ENCODE data around the gene NCKAP1.
"Not testable (repeated sequence)": the region's sequence is repeated elsewhere in the genome, so short reads cannot be mapped to it uniquely, and the experiment has no call there.

Gene NCKAP1

DNA sequence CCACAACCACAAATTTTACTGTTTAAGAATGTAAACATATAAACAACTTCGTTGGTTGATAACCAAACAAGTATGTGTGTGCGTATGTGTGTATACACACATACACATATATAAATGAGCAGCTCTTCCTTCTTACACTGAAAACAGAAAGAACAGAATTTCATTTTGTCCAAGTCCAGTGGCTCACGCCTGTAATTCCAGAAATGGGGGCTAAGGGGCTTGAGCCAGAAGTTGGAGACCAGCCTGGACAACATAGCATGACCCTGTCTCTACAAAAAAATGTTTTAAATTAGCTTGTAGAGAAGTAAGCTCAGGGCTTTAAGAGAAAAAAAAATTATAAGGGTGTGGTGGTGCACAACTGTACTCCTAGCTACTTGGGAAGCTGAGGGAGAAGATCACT lies 12.3 kb downstream of the NCKAP1 start:
- 94 to 97% methylated on average over 1 to 3 of the region's 3 CpGs for WGBS, 2 experiments
- Histone ChIP-seq H3K9me3 (ENCODE audit: control insufficient read depth, low read length) (no peaks in the 10 kb centered on the region), H3K27me3 (ENCODE audit: control insufficient read depth, insufficient read depth, low read length, poor library complexity, severe bottlenecking) (no peaks in the 10 kb centered on the region), H3K4me1 (ENCODE audit: control insufficient read depth, insufficient read depth, low read length) (no peaks in the 10 kb centered on the region), H3K27ac (ENCODE audit: insufficient read depth, low read depth, low read length, poor library complexity, severe bottlenecking) (no peak overlapping the region), H3K4me3 (ENCODE audit: insufficient read depth, low read depth, low read length) (no peak overlapping the region), H3K36me3 (ENCODE audit: control insufficient read depth, insufficient read depth, low read length) (peaks cover 10% of the 10 kb centered on the region)

DNA sequence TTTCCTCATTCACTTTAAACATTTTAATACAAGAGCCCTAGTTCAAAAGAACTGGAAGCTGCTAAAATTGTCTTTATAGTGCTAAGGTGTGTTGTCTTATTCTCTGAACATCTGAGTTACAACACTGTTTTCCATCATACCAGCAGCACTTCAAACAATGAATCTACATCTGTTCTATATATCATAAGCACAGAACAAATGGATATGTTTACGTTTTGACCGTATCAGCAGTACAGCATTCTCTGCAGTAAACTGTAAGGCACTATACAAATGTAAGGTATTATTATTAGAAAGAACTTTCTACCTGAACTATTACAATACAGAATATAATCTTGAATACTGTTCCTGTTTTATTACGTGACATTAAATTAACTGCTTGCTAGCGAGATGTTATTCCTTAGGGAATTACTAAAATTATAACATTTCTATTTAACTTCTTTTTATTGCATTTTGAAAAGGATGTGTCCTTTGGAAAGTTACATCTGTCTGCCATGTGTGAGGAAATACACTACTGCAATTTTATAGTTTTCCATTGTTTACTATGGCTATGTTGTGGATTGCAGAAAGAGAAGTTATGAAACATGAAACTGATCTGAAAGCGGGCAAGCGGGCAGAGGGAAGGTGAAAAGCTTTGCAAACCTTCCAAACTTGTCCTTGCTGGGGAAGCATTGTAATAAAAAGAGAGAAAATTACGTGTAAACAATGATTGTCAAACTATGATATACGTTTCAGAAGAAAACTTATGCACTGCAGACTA lies 13.7 kb downstream of the NCKAP1 start:
- H3K9me3 ChIP-seq (ENCODE audit: control insufficient read depth, low read length), result no peaks in the 10 kb centered on the region
- H3K4me1 ChIP-seq (ENCODE audit: control insufficient read depth, insufficient read depth, low read length), result no peaks in the 10 kb centered on the region
- H3K27ac ChIP-seq (ENCODE audit: insufficient read depth, low read depth, low read length, poor library complexity, severe bottlenecking), result no peak overlapping the region
- H3K4me3 ChIP-seq (ENCODE audit: insufficient read depth, low read depth, low read length), result no peak overlapping the region
- peaks cover 11% of the 10 kb centered on the region for H3K36me3 ChIP-seq (ENCODE audit: control insufficient read depth, insufficient read depth, low read length)
- 92 to 99% methylated on average over 4 to 5 of the region's 8 CpGs for WGBS, 2 experiments
- no peaks in the 10 kb centered on the region for H3K27me3 ChIP-seq (ENCODE audit: control insufficient read depth, insufficient read depth, low read length, poor library complexity, severe bottlenecking)

DNA sequence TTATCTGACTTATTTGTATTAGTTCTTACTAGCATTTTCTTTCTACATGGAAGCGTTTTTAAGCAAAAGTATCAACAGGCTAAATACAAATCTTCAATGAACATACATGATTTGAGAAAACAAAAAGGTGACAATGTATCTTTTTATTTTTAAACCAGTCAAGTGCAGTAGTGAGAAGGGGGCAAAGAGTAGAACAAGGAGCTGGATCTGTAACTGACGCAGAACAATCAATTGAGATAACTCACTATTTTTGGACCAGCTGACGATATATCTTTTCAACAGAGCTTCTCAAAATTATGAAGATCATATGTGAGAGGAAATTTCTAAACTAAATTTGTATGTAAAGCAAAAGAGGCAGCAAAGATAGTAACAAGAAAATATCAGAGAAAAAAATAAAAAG lies 15.5 kb downstream of the NCKAP1 start:
- 93 to 100% methylated on average over 1 to 3 of the region's 3 CpGs for WGBS, 2 experiments

GRCh38 chr2:183021613-183022012 lies 16.6 kb downstream of the NCKAP1 start:
- 82 to 100% methylated on average over 1 to 2 of the region's 2 CpGs for WGBS, 2 experiments
- Histone ChIP-seq H3K36me3 (ENCODE audit: control insufficient read depth, insufficient read depth, low read length) (peaks cover 11% of the 10 kb centered on the region), H3K9me3 (ENCODE audit: control insufficient read depth, low read length) (no peaks in the 10 kb centered on the region), H3K4me1 (ENCODE audit: control insufficient read depth, insufficient read depth, low read length) (no peaks in the 10 kb centered on the region), H3K27ac (ENCODE audit: insufficient read depth, low read depth, low read length, poor library complexity, severe bottlenecking) (no peak overlapping the region), H3K27me3 (ENCODE audit: control insufficient read depth, insufficient read depth, low read length, poor library complexity, severe bottlenecking) (no peaks in the 10 kb centered on the region), H3K4me3 (ENCODE audit: insufficient read depth, low read depth, low read length) (no peak overlapping the region)

More for the DNA sequence above, 15.5 kb downstream of the NCKAP1 start:
- Histone ChIP-seq H3K4me3 (ENCODE audit: insufficient read depth, low read depth, low read length) (no peak overlapping the region), H3K36me3 (ENCODE audit: control insufficient read depth, insufficient read depth, low read length) (peaks cover 11% of the 10 kb centered on the region), H3K27ac (ENCODE audit: insufficient read depth, low read depth, low read length, poor library complexity, severe bottlenecking) (no peak overlapping the region), H3K27me3 (ENCODE audit: control insufficient read depth, insufficient read depth, low read length, poor library complexity, severe bottlenecking) (no peaks in the 10 kb centered on the region), H3K9me3 (ENCODE audit: control insufficient read depth, low read length) (no peaks in the 10 kb centered on the region), H3K4me1 (ENCODE audit: control insufficient read depth, insufficient read depth, low read length) (no peaks in the 10 kb centered on the region)

DNA sequence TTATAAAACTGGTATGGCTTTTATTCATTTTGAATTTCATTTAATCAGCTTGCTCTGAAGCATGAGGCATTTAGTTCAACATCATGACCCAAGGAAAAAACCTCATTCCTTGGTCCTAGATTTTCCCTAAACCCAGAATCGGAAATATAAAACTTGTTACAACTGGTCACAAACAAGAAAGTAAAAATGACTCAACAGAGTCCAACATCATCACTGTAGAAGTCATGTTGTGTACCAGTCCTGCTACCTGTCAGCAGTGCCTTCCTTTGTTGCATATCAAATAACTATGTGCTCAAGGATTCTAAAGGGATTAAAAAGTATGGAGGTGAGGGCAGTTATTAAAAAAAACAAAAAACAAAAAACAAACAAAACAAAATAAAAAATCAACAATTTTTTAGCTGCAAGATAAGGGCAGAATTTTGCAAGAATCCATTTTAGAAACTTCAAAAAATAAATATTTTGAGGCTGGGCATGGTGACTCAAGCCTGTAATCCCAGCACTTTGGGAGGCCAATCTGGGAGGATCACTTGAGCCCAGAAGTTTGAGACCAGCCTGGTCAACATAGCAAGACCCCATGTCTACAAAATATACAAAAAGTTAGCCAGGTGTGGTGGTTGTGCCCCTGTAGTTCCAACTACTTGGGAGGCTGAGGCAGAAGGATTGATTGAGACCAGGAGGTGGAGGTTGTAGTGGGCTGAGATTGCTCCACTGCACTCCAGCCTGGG lies 18.4 kb downstream of the NCKAP1 start:
- 97 to 100% methylated on average over 1 of the region's 1 CpG for WGBS, 2 experiments
- H3K36me3 ChIP-seq (ENCODE audit: control insufficient read depth, insufficient read depth, low read length), result peaks cover 11% of the 10 kb centered on the region
- H3K27ac ChIP-seq (ENCODE audit: insufficient read depth, low read depth, low read length, poor library complexity, severe bottlenecking), result no peak overlapping the region
- H3K4me3 ChIP-seq (ENCODE audit: insufficient read depth, low read depth, low read length), result no peak overlapping the region
- H3K27me3 ChIP-seq (ENCODE audit: control insufficient read depth, insufficient read depth, low read length, poor library complexity, severe bottlenecking), result no peaks in the 10 kb centered on the region
- no peaks in the 10 kb centered on the region for H3K9me3 ChIP-seq (ENCODE audit: control insufficient read depth, low read length)
- H3K4me1 ChIP-seq (ENCODE audit: control insufficient read depth, insufficient read depth, low read length), result no peaks in the 10 kb centered on the region

- H3K4me3 ChIP-seq (ENCODE audit: insufficient read depth, low read depth, low read length); H3K4me1 ChIP-seq (ENCODE audit: control insufficient read depth, insufficient read depth, low read length); H3K27me3 ChIP-seq (ENCODE audit: control insufficient read depth, insufficient read depth, low read length, poor library complexity, severe bottlenecking); H3K9me3 ChIP-seq (ENCODE audit: control insufficient read depth, low read length); H3K27ac ChIP-seq (ENCODE audit: insufficient read depth, low read depth, low read length, poor library complexity, severe bottlenecking): not testable (repeated sequence)
- peaks cover 11% of the 10 kb centered on the region for H3K36me3 ChIP-seq (ENCODE audit: control insufficient read depth, insufficient read depth, low read length)
- 93 to 96% methylated on average over 10 to 11 of the region's 11 CpGs for WGBS, 2 experiments
These were observed 20.4 kb downstream of the NCKAP1 start for GRCh38 chr2:183017845-183018244.

- no peak overlapping the region for H3K27ac ChIP-seq (ENCODE audit: insufficient read depth, low read depth, low read length, poor library complexity, severe bottlenecking)
- H3K9me3 ChIP-seq (ENCODE audit: control insufficient read depth, low read length), result no peaks in the 10 kb centered on the region
- H3K4me3 ChIP-seq (ENCODE audit: insufficient read depth, low read depth, low read length), result no peak overlapping the region
- WGBS, 2 experiments, result 91 to 93% methylated on average over 2 of the region's 2 CpGs
- H3K36me3 ChIP-seq (ENCODE audit: control insufficient read depth, insufficient read depth, low read length), result no peaks in the 10 kb centered on the region
- H3K4me1 ChIP-seq (ENCODE audit: control insufficient read depth, insufficient read depth, low read length), result peaks cover 11% of the 10 kb centered on the region
- no peaks in the 10 kb centered on the region for H3K27me3 ChIP-seq (ENCODE audit: control insufficient read depth, insufficient read depth, low read length, poor library complexity, severe bottlenecking)
These were observed 24.3 kb downstream of the NCKAP1 start for GRCh38 chr2:183014005-183014404.

GRCh38 chr2:183011743-183012142 lies 26.5 kb downstream of the NCKAP1 start:
- Histone ChIP-seq H3K27ac (ENCODE audit: insufficient read depth, low read depth, low read length, poor library complexity, severe bottlenecking) (no peak overlapping the region), H3K9me3 (ENCODE audit: control insufficient read depth, low read length) (no peaks in the 10 kb centered on the region), H3K4me3 (ENCODE audit: insufficient read depth, low read depth, low read length) (no peak overlapping the region), H3K4me1 (ENCODE audit: control insufficient read depth, insufficient read depth, low read length) (peaks cover 11% of the 10 kb centered on the region), H3K36me3 (ENCODE audit: control insufficient read depth, insufficient read depth, low read length) (no peaks in the 10 kb centered on the region), H3K27me3 (ENCODE audit: control insufficient read depth, insufficient read depth, low read length, poor library complexity, severe bottlenecking) (no peaks in the 10 kb centered on the region)
- WGBS, 2 experiments, result 92 to 95% methylated on average over 2 of the region's 2 CpGs

DNA sequence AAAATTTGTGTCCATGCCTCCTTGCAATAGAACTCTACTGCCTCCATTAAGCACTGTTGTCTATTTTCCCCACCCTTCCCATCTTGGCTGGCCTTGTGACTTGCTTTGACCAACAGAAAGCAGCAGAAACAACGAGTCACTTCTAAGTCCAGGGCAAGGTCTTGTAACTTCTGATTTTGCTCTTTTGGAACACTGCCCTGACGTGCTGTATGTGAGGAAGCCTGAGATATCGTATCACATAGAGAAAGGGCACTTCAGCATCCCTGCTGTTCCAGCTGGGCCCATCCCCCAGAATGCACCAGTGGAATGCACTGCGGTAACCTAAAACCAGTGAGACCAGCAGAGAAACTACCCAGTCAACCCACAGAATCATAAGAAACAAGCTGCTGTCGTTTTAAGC lies 28.1 kb downstream of the NCKAP1 start:
- WGBS, 2 experiments, result 29% methylated on average over 5 of the region's 5 CpGs
- no peaks in the 10 kb centered on the region for H3K36me3 ChIP-seq (ENCODE audit: control insufficient read depth, insufficient read depth, low read length)
- H3K9me3 ChIP-seq (ENCODE audit: control insufficient read depth, low read length), result no peaks in the 10 kb centered on the region
- H3K27ac ChIP-seq (ENCODE audit: insufficient read depth, low read depth, low read length, poor library complexity, severe bottlenecking), result no peak overlapping the region
- no peak overlapping the region for H3K4me3 ChIP-seq (ENCODE audit: insufficient read depth, low read depth, low read length)
- H3K4me1 ChIP-seq (ENCODE audit: control insufficient read depth, insufficient read depth, low read length), result peaks cover 11% of the 10 kb centered on the region
- no peaks in the 10 kb centered on the region for H3K27me3 ChIP-seq (ENCODE audit: control insufficient read depth, insufficient read depth, low read length, poor library complexity, severe bottlenecking)

- Histone ChIP-seq H3K4me3 (ENCODE audit: insufficient read depth, low read depth, low read length) (no peak overlapping the region), H3K9me3 (ENCODE audit: control insufficient read depth, low read length) (no peaks in the 10 kb centered on the region), H3K27ac (ENCODE audit: insufficient read depth, low read depth, low read length, poor library complexity, severe bottlenecking) (no peak overlapping the region), H3K27me3 (ENCODE audit: control insufficient read depth, insufficient read depth, low read length, poor library complexity, severe bottlenecking) (no peaks in the 10 kb centered on the region), H3K4me1 (ENCODE audit: control insufficient read depth, insufficient read depth, low read length) (peaks cover 11% of the 10 kb centered on the region), H3K36me3 (ENCODE audit: control insufficient read depth, insufficient read depth, low read length) (no peaks in the 10 kb centered on the region)
- WGBS, 2 experiments, result 92 to 95% methylated on average over 3 of the region's 3 CpGs
These were observed 28.9 kb downstream of the NCKAP1 start for GRCh38 chr2:183009249-183009899.

Data from ectodermal cell (in vitro differentiated cells).